ACHN (cell line): ENCODE data around the gene SPC24.
"Not testable (repeated sequence)": the region's sequence is repeated elsewhere in the genome, so short reads cannot be mapped to it uniquely, and the experiment has no call there.

ENCODE experiments used
- DNase-seq: peaks from one replicate; pipeline ENCODE4 v3.0.0-alpha.2; 2015
- in situ Hi-C: cut with HindIII; loops from 2 replicates; pipeline ENCODE4 v1.10.0; 2017; ENCODE audit warnings: low sequenced_read_pairs, low pct_ligation_motif_present, low pct_unique_long_range_greater_than_20kb

The SPC24 gene

GRCh38 chr19:11106477-11106876 is 49.1 kb downstream of the SPC24 start:
- no peak for DNase-seq
- in situ Hi-C loops: no loop called here

GRCh38 chr19:11105014-11105636 is 50.5 kb downstream of the SPC24 start:
- in situ Hi-C loops: no loop called here

GRCh38 chr19:11103667-11104066 is 51.9 kb downstream of the SPC24 start:
- DNase-seq, in situ Hi-C loops: not testable (repeated sequence)

More at GRCh38 chr19:11105014-11105636, 50.5 kb downstream of the SPC24 start:
- DNase-seq: no peak

GRCh38 chr19:11102944-11103343 is 52.6 kb downstream of the SPC24 start:
- in situ Hi-C loops: no loop called here
- DNase-seq: no peak

GRCh38 chr19:11101057-11101456 is 54.5 kb downstream of the SPC24 start:
- in situ Hi-C loops: no loop called here
- DNase-seq: no peak

- in situ Hi-C loops: no loop called here
- DNase-seq: no peak
Observed at GRCh38 chr19:11100049-11100448, 55.5 kb downstream of the SPC24 start.

GRCh38 chr19:11098861-11099260 is 56.7 kb downstream of the SPC24 start:
- no peak for DNase-seq
- in situ Hi-C loops: no loop called here

GRCh38 chr19:11098327-11098726 is 57.3 kb downstream of the SPC24 start:
- in situ Hi-C loops: no loop called here
- no peak for DNase-seq

- DNase-seq, in situ Hi-C loops: not testable (repeated sequence)
Observed at GRCh38 chr19:11097367-11097766, 58.2 kb downstream of the SPC24 start.

- DNase-seq: no peak
- in situ Hi-C loops: no loop called here
Observed at GRCh38 chr19:11096210-11096841, 59.3 kb downstream of the SPC24 start.
